MG63 (cell line): ENCODE measurements around the gene KRT86. TPM values are rescaled to one million over a fixed set of nuclear protein-coding genes. Genes with fewer than 3 reads are reported as not detected.
"Not testable (repeated sequence)": the region's sequence is repeated elsewhere in the genome, so short reads cannot be mapped to it uniquely, and the experiment has no call there.

Experiments
- DNase-seq: peaks from one replicate; pipeline ENCODE4 v3.0.0-alpha.2; 2020
- H3K27me3 ChIP-seq: fragments of 250-450 bp; sonication (Bioruptor Pico); 2 replicates; pipeline ENCODE4 v1.5.1; 2020; ENCODE audit warnings: mild to moderate bottlenecking, moderate library complexity
- H3K36me3 ChIP-seq: fragments of 250-450 bp; sonication (Bioruptor Pico); 2 replicates; pipeline ENCODE4 v1.5.1; 2020; ENCODE audit warnings: mild to moderate bottlenecking, moderate library complexity
- H3K4me3 ChIP-seq: fragments of 250-450 bp; sonication (Bioruptor Pico); 2 replicates; pipeline ENCODE4 v1.5.1; 2020; ENCODE audit warnings: mild to moderate bottlenecking, moderate library complexity
- H3K9me3 ChIP-seq: fragments of 250-450 bp; sonication (Bioruptor Pico); 2 replicates; pipeline ENCODE4 v1.5.1; 2020; ENCODE audit warnings: mild to moderate bottlenecking, moderate library complexity
- total RNA-seq: library from RNA; depleted of rRNA; stranded (reverse); fragments of >200 nt; shearing (Covaris generic); gene quantifications from 2 replicates; pipeline ENCODE4 v1.2.3, GENCODE V29; 2014; ENCODE audit warnings: low replicate concordance

The KRT86 gene
- total RNA-seq, 1 experiment from 2014 or later = 13.6 TPM

GRCh38 chr12:52293926-52294325 lies 19.5 kb downstream of the KRT86 start:
- Histone ChIP-seq H3K4me3 (no peak overlapping the region), H3K9me3 (no peaks in the 10 kb centered on the region), H3K36me3 (no peaks in the 10 kb centered on the region), H3K27me3 (no peaks in the 10 kb centered on the region)
- no peak for DNase-seq

DNA sequence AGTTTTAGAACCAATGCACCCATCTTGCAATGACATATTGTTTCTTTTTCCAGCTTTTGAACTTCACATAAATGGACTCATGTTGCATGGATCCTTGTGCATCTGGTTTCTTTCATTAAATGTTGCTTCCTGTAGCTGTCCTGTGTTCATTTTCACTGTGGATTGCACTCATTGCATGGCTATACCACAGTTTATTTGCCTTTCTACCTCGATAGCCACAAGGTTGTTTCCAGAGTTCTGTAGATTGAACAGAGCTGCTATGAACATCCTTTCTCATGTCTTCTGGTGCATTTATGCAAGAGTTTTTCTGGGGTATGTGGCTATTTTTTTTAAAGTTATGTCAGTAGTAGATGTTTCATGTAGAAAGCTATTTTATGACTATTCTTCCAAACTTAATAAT lies 20.4 kb downstream of the KRT86 start:
- H3K9me3 ChIP-seq = no peaks in the 10 kb centered on the region
- no peaks in the 10 kb centered on the region for H3K27me3 ChIP-seq
- DNase-seq = no peak
- H3K36me3 ChIP-seq = no peaks in the 10 kb centered on the region
- no peak overlapping the region for H3K4me3 ChIP-seq

DNA sequence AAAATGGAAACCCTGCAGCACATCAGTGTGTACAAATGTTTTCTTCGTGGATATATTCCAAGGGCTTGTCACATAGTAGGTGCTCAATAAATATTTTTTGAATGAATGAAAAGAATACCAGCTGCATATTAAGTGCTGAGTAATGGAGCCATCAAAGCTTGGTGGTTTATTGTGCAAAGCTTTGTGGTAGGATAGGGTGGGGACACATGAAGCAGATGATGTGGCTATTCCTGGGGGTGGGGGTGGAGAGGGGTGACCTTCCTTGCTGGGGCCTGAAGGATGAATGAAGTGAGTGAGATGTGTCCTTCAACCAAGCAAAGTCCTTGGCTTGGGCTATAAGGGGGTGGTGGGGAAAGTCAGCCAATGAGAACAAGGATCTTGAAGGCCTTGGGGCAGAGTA lies 21.2 kb downstream of the KRT86 start:
- no peaks in the 10 kb centered on the region for H3K27me3 ChIP-seq
- no peaks in the 10 kb centered on the region for H3K36me3 ChIP-seq
- no peak for DNase-seq
- no peak overlapping the region for H3K4me3 ChIP-seq
- H3K9me3 ChIP-seq = no peaks in the 10 kb centered on the region

GRCh38 chr12:52296572-52297215 lies 22.2 kb downstream of the KRT86 start:
- no peak for DNase-seq
- Histone ChIP-seq H3K4me3 (no peak overlapping the region), H3K36me3 (no peaks in the 10 kb centered on the region), H3K9me3 (no peaks in the 10 kb centered on the region), H3K27me3 (no peaks in the 10 kb centered on the region)

DNA sequence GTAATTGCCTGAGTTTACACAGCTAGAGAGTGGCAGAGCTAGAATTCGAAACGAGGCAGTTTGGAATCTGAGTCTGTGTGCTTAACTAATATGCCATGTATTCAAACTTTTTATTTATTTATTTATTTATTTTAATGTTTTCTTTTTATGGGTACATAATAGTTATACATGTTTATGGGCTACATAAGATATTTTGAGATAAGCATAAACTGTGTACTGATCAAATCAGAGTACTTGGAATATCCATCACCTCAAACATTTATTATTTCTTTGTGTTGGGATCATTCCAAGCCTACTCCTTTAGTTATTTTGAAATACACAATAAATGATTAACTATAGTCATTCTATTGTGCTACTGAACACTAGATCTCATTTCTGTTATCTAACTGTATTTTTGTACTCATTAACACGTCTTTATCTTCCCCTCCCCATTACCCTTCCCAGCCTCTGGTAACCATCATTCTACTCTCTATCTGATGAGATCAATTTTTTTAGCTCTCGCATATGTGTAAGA lies 24.3 kb downstream of the KRT86 start:
- no peak for DNase-seq
- H3K27me3 ChIP-seq = no peaks in the 10 kb centered on the region
- H3K36me3 ChIP-seq = no peaks in the 10 kb centered on the region
- no peaks in the 10 kb centered on the region for H3K9me3 ChIP-seq
- no peak overlapping the region for H3K4me3 ChIP-seq

DNA sequence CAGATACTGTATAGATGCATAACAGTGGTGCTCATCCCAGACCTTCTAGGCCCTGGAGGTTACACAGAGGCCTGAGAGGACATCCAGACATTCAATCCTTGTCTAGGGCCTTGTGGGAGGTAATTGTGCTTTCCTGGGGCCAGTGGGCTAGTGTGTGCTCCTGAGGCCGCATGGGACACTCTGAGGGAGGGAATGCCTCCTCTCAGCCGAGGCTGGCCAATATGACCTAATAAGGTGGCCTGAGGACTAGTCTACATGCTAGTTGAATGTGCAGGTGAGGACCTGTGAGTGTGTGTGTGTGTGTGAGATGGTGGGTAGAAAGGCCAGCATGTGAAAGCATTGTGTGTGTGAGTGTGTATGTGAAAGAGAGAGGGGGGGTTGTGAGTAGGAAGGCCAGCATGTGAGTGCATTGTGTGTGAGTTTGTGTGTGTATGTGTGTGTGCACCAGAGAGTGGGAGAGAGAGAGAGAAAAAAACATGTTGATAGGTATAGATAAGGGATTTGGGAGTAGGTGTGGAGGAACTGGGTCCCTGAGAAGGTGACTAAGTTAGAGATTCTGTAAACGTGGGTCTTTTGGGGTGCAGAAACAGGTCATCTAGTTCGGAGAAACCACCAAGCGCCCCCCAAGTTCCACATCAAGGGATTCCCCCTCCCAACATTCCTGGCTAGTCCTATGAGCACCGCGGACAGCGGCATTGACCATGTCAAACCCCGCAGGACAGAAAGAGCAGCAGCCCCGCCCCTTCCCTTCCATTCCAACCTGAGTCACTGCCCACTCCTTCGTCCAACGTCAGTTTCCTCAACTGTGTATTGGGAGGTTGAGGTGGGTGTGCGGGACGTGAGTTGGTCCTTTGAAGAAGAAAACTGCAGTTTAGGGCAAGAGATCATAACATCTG lies 26.6 kb downstream of the KRT86 start:
- no peak for DNase-seq
- no peaks in the 10 kb centered on the region for H3K27me3 ChIP-seq
- no peaks in the 10 kb centered on the region for H3K9me3 ChIP-seq
- H3K36me3 ChIP-seq = no peaks in the 10 kb centered on the region
- no peak overlapping the region for H3K4me3 ChIP-seq

DNA sequence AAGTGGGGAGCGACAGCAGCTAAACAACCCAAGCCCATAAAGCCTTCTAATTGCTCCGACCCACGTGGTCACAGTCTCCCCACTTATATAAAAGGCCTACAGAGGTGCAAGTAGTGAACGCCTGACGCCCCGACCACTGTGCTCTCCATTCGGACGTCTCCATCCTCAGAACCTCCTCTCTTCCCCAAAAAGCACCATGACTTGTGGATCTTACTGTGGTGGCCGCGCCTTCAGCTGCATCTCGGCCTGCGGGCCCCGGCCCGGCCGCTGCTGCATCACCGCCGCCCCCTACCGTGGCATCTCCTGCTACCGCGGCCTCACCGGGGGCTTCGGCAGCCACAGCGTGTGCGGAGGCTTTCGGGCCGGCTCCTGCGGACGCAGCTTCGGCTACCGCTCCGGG lies 27.3 kb downstream of the KRT86 start:
- not testable (repeated sequence) for H3K9me3 ChIP-seq, H3K27me3 ChIP-seq, H3K36me3 ChIP-seq, DNase-seq, H3K4me3 ChIP-seq

DNA sequence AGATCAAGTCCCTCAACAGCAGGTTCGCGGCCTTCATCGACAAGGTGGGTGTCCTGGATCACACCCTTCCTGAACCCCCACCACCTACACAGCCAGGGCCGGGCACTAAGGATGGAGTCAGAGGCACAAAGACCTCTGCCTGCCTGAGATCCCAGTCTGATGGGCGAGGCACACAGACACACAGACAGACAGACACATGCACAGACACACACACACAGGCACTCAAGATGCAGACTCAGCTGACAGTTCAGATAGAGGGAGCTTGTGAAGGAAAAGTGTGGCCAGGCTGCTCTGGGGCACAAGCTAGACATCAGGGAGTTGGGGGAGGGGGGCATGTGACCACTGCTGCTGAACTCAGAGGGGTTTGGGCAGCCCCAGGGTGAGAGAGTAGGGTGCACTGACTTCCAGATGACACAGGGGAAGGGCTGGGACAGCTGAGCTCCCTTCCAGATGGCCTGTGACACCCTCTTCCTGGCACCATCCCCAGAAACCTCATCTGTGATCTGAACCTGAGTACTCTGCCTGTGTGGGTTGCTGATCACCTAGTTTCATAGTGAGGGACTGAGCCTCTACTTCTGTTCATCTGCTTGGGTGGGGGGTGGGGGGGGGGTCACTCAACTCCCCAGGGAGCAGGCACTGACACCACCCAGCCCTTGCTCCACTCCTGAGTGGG lies 27.9 kb downstream of the KRT86 start:
- not testable (repeated sequence) for H3K36me3 ChIP-seq, DNase-seq, H3K9me3 ChIP-seq, H3K27me3 ChIP-seq, H3K4me3 ChIP-seq

DNA sequence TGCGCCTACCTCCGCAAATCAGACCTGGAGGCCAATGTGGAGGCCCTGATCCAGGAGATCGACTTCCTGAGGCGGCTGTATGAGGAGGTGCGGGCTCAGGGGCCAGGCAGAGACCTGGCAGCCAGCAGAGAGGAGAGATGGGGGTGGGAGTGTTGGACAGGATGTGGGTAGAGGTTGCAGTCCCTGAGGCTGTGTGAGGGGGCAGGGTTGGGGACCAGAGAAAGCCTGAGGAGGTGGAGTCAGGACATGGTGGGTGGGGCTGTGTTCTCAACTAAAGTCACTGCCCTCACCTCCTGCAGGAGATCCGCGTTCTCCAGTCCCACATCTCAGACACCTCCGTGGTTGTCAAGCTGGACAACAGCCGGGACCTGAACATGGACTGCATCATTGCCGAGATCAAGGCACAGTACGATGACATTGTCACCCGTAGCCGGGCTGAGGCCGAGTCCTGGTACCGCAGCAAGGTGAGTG lies 30.5 kb downstream of the KRT86 start:
- not testable (repeated sequence) for H3K27me3 ChIP-seq, DNase-seq, H3K36me3 ChIP-seq

GRCh38 chr12:52305921-52306705 lies 31.7 kb downstream of the KRT86 start:
- DNase-seq = no peak
- Histone ChIP-seq H3K4me3 (no peak overlapping the region), H3K27me3 (no peaks in the 10 kb centered on the region), H3K36me3 (no peaks in the 10 kb centered on the region), H3K9me3 (no peaks in the 10 kb centered on the region)

More for the DNA sequence above, 30.5 kb downstream of the KRT86 start:
- not testable (repeated sequence) for H3K4me3 ChIP-seq, H3K9me3 ChIP-seq

GRCh38 chr12:52306731-52307130 lies 32.3 kb downstream of the KRT86 start:
- Histone ChIP-seq H3K4me3 (no peak overlapping the region), H3K36me3 (no peaks in the 10 kb centered on the region), H3K9me3 (no peaks in the 10 kb centered on the region), H3K27me3 (no peaks in the 10 kb centered on the region)
- no peak for DNase-seq

DNA sequence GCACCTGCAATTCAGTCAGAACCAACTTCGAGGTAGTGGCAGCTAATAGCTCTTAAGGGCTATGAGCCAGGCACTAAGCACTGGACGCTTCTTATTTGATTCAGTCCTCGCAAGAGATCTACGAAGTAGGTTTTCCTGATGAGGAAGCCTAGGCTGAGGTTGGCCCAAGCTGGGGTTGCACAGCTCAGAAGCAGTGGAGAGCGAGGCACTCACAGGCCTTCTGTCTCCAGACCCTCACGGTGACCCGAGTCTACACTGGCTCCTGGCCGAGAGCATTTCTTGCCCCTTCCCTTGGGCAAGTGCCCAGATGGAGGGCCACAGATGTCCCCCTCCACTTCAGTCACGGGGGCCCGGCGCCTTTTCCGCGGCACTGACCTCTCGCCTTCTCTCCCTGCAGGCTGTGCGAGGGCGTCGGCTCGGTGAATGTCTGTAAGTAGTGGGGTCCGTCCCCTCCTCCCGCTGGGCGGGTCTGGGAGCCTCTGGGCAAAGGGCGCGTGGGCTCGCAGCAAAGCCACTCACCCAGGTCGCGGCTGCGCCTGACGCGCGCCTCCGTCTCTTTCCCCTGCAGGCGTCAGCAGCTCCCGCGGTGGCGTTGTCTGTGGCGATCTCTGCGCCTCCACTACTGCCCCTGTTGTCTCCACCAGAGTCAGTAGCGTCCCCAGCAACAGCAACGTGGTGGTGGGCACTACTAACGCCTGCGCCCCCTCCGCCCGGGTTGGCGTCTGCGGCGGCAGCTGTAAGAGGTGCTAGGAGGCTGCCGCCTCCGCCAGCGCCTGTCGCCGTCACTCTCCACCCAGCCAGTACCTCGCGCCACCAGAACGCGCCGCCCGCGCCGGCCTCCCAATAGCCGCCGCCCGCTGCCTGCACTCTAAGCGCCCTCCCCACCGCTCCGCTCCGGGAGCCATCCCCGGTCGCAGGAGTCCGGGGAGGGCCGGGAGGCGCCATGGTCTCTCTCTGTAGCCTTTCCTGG lies 33.7 kb downstream of the KRT86 start:
- DNase-seq = no peak
- H3K9me3 ChIP-seq = no peaks in the 10 kb centered on the region
- H3K27me3 ChIP-seq = no peaks in the 10 kb centered on the region
- no peak overlapping the region for H3K4me3 ChIP-seq
- H3K36me3 ChIP-seq = no peaks in the 10 kb centered on the region

GRCh38 chr12:52308806-52309425 lies 34.5 kb downstream of the KRT86 start:
- H3K9me3 ChIP-seq = no peaks in the 10 kb centered on the region
- no peaks in the 10 kb centered on the region for H3K36me3 ChIP-seq
- DNase-seq = no peak
- H3K27me3 ChIP-seq = no peaks in the 10 kb centered on the region
- H3K4me3 ChIP-seq = no peak overlapping the region

DNA sequence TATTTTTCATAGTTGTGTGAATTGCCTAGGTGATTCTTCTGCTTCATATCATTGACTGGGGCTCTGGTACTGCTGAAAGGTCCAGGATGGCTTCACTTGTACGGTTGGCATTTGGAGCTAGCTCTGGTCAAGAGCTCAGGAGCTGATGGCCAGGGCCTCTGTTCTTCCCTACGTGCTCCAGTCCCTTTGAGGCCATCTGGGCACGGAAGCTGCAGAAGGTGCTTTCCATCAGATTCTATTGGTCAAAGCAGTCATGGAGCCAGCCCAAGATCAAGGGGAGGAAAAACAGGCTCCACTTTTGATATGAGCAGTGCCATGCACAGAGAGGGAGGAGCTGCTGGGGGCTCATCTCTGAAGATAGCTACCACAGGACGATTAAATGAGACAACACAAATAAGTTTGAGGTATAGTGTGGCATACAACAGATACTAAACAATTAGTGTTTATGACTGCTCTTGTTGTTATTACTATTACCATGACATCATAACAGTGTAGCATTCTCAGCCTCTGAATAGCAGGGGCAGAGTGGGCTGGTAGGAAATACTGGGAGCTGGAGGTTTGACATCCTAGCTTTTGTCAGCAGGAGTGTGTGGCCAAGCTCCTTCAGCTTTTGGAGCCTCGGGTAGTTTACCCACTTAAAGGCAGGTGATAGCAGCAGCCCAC lies 36.3 kb downstream of the KRT86 start:
- H3K9me3 ChIP-seq = no peaks in the 10 kb centered on the region
- no peak overlapping the region for H3K4me3 ChIP-seq
- H3K27me3 ChIP-seq = no peaks in the 10 kb centered on the region
- DNase-seq = no peak
- H3K36me3 ChIP-seq = no peaks in the 10 kb centered on the region

DNA sequence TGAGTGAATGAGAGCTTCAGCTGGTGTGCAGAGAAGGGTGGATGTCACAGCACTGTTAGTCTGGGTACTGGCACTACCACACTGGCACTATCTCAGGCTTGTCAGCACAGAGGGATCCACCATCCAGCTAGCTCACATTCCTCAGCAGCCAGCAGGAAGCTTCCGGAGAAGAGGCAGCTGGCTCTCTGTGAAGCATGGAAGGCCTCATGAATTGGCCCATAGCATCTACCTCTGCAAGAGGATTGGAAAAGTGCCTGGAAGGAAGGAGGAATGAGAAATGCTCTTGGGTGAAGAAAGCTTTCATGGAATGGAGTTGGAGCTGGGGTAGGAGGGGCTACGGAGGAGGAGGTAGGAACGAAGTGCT lies 36.8 kb downstream of the KRT86 start:
- Histone ChIP-seq H3K36me3 (no peaks in the 10 kb centered on the region), H3K27me3 (no peaks in the 10 kb centered on the region), H3K4me3 (no peak overlapping the region), H3K9me3 (no peaks in the 10 kb centered on the region)
- DNase-seq = no peak
